Mucosa of descending colon (tissue), 3 donors: ENCODE data around the gene STING1. TPM values are rescaled to one million over a fixed set of nuclear protein-coding genes. Genes with fewer than 3 reads are reported as not detected.
A peak's percentile ranks its signal among the peaks of the same experiment; 100 is the strongest.
"Not testable (repeated sequence)": the region's sequence is repeated elsewhere in the genome, so short reads cannot be mapped to it uniquely, and the experiment has no call there.

Experiments used
- ATAC-seq: fragments of 200-7000 bp; cut with Tn5 transposase; one replicate; pipeline ENCODE4 v1.9.1; 2020; ENCODE audit warnings: mild to moderate bottlenecking, moderate library complexity
- DNase-seq, 3 donors: peaks; one replicate each; pipeline ENCODE4 v3.0.0-alpha.2; 2020
- H3K36me3 ChIP-seq: fragments of 200-600 bp; one replicate; pipeline ENCODE4 v1.8.0; 2021; ENCODE audit warnings: low read depth, mild to moderate bottlenecking
- H3K4me1 ChIP-seq: fragments of 200-600 bp; one replicate; pipeline ENCODE4 v1.8.0; 2021; ENCODE audit warnings: low read depth, mild to moderate bottlenecking
- H3K4me3 ChIP-seq: fragments of 200-600 bp; one replicate; pipeline ENCODE4 v1.8.0; 2021; ENCODE audit warnings: mild to moderate bottlenecking
- H3K9me3 ChIP-seq: fragments of 200-600 bp; one replicate; pipeline ENCODE4 v1.8.0; 2021; ENCODE audit warnings: mild to moderate bottlenecking
- intact Hi-C, 2 donors: fragments of 100-400 bp; cut with DNase I in 1 of 2; cut with micrococcal nuclease in 1 of 2; formaldehyde crosslinking; loops; one replicate each; pipeline versions ENCODE4 v1.11.0 to v1.11.1; 2022; cut with DNase I, micrococcal nuclease
- total RNA-seq, 3 donors: library from RNA; stranded (reverse); fragmentation: NEBNext Ultra II Directional in 2 of 3; extraction: Animal tissue kit (Norgen Biotek cat#: 25700) in 2 of 3; gene quantifications; one replicate each; pipeline versions ENCODE4 v1.2.1 to v1.2.4, GENCODE V29; 2021 to 2023
- TF ChIP-seq, protein P1 (sequence below): fragments of 200-600 bp; IDR thresholded peaks from one replicate; pipeline ENCODE4 v1.8.0; 2022; ENCODE audit warnings: antibody characterized with exemption, mild to moderate bottlenecking
- donor health status: DM: no; HTN: no; CAD: no; lungs with moderate emphysema.
- donor health status: DM: no; HTN: no; CAD: no.
- donor health status: DM: no; HTN: yes; CAD: no.

Gene STING1
- total RNA-seq, 3 donors from 2014 or later: 27.0 to 63.3 (median 31.1) TPM

DNA sequence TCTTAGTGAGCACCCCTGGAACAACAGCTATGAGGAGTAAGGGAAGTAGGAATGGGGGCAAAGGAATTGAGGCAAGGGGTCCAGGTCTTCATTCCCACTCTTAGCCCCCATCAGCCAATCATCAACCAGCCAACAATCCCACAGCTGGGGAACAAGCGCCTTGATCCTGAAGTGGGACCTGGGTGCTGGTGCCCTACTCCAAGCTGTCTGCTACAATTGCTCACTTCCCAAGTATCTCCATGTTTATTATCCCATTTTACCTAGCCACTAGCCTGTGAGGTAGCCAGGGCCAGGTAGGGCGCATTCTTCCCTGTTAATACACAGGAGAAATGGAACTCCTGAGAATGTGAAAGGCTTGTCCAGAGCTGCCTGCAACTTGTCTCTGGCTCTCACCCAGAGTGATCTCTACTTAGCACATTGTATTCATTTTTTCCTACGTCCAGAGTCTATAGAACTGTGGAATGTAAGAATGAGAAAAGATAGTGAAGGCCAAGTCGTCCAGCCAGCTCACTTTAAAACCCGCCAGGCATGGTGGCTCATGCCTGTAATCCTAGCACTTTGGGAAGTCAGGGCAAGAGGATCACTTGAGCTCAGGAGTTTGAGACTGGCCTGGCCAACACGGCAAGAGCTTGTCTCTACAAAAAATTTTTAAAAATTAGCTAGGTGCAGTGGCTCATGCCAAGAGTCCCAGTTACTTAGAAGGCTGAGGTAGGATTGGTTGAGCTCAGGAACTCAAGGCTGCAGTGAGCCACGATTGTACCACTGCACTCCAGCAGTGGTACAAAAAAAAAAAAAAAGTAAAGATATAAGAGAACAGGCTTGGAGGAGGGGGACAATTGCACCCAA, 37.0 kb downstream of the STING1 start:
- no peaks in the 10 kb centered on the region for H3K9me3 ChIP-seq
- no peaks in the 10 kb centered on the region for H3K36me3 ChIP-seq
- no peak for ATAC-seq
- no peaks in the 10 kb centered on the region for H3K4me1 ChIP-seq
- DNase-seq: no peak
- intact Hi-C loops: no loop called here
- TF ChIP-seq, protein P1, sequence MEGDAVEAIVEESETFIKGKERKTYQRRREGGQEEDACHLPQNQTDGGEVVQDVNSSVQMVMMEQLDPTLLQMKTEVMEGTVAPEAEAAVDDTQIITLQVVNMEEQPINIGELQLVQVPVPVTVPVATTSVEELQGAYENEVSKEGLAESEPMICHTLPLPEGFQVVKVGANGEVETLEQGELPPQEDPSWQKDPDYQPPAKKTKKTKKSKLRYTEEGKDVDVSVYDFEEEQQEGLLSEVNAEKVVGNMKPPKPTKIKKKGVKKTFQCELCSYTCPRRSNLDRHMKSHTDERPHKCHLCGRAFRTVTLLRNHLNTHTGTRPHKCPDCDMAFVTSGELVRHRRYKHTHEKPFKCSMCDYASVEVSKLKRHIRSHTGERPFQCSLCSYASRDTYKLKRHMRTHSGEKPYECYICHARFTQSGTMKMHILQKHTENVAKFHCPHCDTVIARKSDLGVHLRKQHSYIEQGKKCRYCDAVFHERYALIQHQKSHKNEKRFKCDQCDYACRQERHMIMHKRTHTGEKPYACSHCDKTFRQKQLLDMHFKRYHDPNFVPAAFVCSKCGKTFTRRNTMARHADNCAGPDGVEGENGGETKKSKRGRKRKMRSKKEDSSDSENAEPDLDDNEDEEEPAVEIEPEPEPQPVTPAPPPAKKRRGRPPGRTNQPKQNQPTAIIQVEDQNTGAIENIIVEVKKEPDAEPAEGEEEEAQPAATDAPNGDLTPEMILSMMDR: no peak
- no peak overlapping the region for H3K4me3 ChIP-seq

- no peak overlapping the region for H3K4me3 ChIP-seq
- intact Hi-C loops: no loop called here
- TF ChIP-seq, protein P1: no peak
- ATAC-seq (no peak), DNase-seq (no peak)
- H3K36me3 ChIP-seq: no peaks in the 10 kb centered on the region
- H3K9me3 ChIP-seq: no peaks in the 10 kb centered on the region
- peaks cover 3% of the 10 kb centered on the region for H3K4me1 ChIP-seq
Measured at GRCh38 chr5:139443831-139444453, 38.6 kb downstream of the STING1 start.

GRCh38 chr5:139440416-139440815, 42.1 kb downstream of the STING1 start:
- ATAC-seq, DNase-seq, H3K4me1 ChIP-seq, intact Hi-C loops, H3K9me3 ChIP-seq, H3K4me3 ChIP-seq, H3K36me3 ChIP-seq: not testable (repeated sequence)

DNA sequence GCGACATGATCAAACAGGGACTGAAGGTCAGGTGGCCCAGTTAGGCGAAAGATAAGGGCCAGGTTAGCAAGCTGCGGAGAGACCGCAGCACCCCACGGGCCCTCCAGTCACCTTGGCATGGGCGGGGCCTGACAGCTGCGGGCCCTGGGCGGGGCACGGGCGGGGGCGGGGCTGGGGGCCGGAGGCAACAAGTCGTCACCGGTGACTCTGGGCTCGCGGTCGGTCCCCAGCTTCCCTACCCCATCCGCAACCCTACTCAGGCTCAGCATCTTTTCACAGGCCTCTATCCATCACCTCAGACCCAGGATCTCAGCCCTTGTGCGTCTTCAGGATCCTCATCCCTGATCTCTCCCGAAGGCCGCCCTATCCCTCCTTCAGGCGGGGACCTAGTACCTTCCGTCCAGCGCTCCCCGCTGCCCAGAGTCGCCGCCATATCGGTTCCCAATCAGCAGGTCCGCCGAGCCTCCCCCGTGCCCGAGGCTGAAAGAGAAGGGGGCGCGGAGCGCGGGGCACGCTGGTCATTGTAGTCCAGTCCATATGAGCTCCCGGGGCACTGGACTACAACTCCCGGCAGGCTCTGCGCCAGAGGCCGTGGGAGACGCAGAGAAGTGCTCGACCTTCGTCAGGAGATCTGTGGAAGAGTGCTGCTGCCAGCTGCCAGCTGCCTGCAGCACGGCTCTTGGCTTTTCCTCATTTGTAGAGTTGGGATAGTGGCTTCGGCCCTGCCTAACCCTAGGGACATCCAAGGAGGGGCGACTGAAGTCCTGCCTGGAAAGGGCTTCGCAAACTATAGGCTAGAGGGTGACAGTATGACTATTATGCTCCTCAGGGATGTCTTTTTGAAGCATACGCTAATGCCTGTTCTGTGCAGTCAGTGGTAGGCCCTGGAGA, 43.3 kb downstream of the STING1 start, which contains the start of gene DNAJC18:
TSS of gene DNAJC18 (minus strand) at position 513 of the 891 bp plus-strand sequence. CDS start at position 433, 80 bp downstream.
- DNase-seq (peak; percentile 94 to 97 (median 95)), ATAC-seq (peak; percentile 97)
- H3K9me3 ChIP-seq: no peaks in the 10 kb centered on the region
- H3K36me3 ChIP-seq: no peaks in the 10 kb centered on the region
- peaks cover 3% of the 10 kb centered on the region for H3K4me1 ChIP-seq
- H3K4me3 ChIP-seq: peak within 1 kb of the TSS; percentile 59
- TF ChIP-seq, protein P1: no peak
- intact Hi-C loops: no loop called here

- TF ChIP-seq, protein P1: no peak
- H3K9me3 ChIP-seq: no peaks in the 10 kb centered on the region
- DNase-seq: no peak
- H3K4me3 ChIP-seq: no peak overlapping the region
- intact Hi-C loops: no loop called here
- H3K4me1 ChIP-seq: peaks cover 3% of the 10 kb centered on the region
- no peaks in the 10 kb centered on the region for H3K36me3 ChIP-seq
- ATAC-seq: no peak
Measured at GRCh38 chr5:139438707-139439012, 43.9 kb downstream of the STING1 start.
